SK-N-SH (cell line): ENCODE measurements around the gene TCF25. TPM values are rescaled to one million over a fixed set of nuclear protein-coding genes. Genes with fewer than 3 reads are reported as not detected.

Source experiments
- CTCF ChIA-PET: fragments of 300-600, 350-600 bp; formaldehyde crosslinking; extraction: SDS; loops from one replicate; lab custom pipeline; 2021; lab: Yijun Ruan, JAX
- POLR2A ChIA-PET: fragments of 350-600 bp; sonication (Branson Sonifier 250); formaldehyde crosslinking; extraction: SDS; loops from one replicate; lab custom pipeline; 2020; ENCODE audit warnings: antibody characterized with exemption, inconsistent platforms; lab: Yijun Ruan, JAX
- DNase-seq: peaks from one replicate; pipeline ENCODE4 v3.0.0; 2012
- H2AFZ ChIP-seq: fragments of 200-600 bp; sonication (generic); 2 replicates; pipeline ENCODE4 v1.8.1; 2016; ENCODE audit warnings: antibody characterized with exemption, mild to moderate bottlenecking, low read depth
- H3F3A ChIP-seq: fragments of 200-600 bp; sonication (generic); replicated peaks from 2 replicates; pipeline ENCODE3; 2016; ENCODE audit warnings: antibody characterized with exemption, mild to moderate bottlenecking; ENCODE audit not compliant: insufficient read depth
- H3K27ac ChIP-seq, 2 experiments: fragments of 200-500 bp in 1 of 2; fragments of 200-600 bp in 1 of 2; sonication (Bioruptor generic) in 1 of 2; sonication (generic), shearing (Covaris generic) in 1 of 2; 2 replicates each; pipeline versions ENCODE4 v1.5.1 to v1.6.1; 2014 to 2016; ENCODE audit warnings: low read depth in 2 of 2, inconsistent platforms in 1 of 2, low read length in 1 of 2, mild to moderate bottlenecking in 1 of 2, mixed read lengths in 1 of 2
- H3K27me3 ChIP-seq: fragments of 200-600 bp; sonication (generic), shearing (Covaris generic); 2 replicates; pipeline ENCODE4 v1.6.1; 2016; ENCODE audit warnings: mixed run types; ENCODE audit not compliant: insufficient read depth
- H3K36me3 ChIP-seq, 2 experiments: fragments of 200-500 bp in 1 of 2; fragments of 200-600 bp in 1 of 2; sonication (Bioruptor generic) in 1 of 2; sonication (generic) in 1 of 2; replicated peaks in 1 of 2; 2 replicates each; pipeline versions ENCODE3 to v1.5.1; 2014 to 2016; ENCODE audit warnings: low read length in 1 of 2, mild to moderate bottlenecking in 1 of 2; ENCODE audit not compliant: insufficient read depth in 2 of 2, control insufficient read depth in 1 of 2
- H3K4me1 ChIP-seq, 2 experiments: fragments of 200-500 bp in 1 of 2; fragments of 200-600 bp in 1 of 2; sonication (Bioruptor generic) in 1 of 2; sonication (generic), shearing (Covaris generic) in 1 of 2; 2 replicates each; pipeline versions ENCODE4 v1.5.1 to v1.6.1; 2014 to 2016; ENCODE audit warnings: low read depth in 1 of 2, low read length in 1 of 2, mixed run types in 1 of 2; ENCODE audit not compliant: insufficient read depth in 2 of 2, control insufficient read depth in 1 of 2
- H3K4me2 ChIP-seq: fragments of 200-600 bp; sonication (generic), shearing (Covaris generic); 2 replicates; pipeline ENCODE4 v1.6.1; 2017; ENCODE audit warnings: mixed run types
- H3K4me3 ChIP-seq, 2 experiments: fragments of 200-500 bp in 1 of 2; fragments of 200-600 bp in 1 of 2; sonication (Bioruptor generic) in 1 of 2; sonication (generic), shearing (Covaris generic) in 1 of 2; 2 replicates each; pipeline versions ENCODE4 v1.5.1 to v1.8.1; 2014 to 2016; ENCODE audit warnings: low read depth in 2 of 2, inconsistent platforms in 1 of 2, low read length in 1 of 2, mild to moderate bottlenecking in 1 of 2, mixed read lengths in 1 of 2, moderate library complexity in 1 of 2
- H3K79me2 ChIP-seq: fragments of 200-600 bp; sonication (generic); 2 replicates; pipeline ENCODE4 v1.8.1; 2017; ENCODE audit warnings: mild to moderate bottlenecking; ENCODE audit not compliant: insufficient read depth
- H3K9ac ChIP-seq: fragments of 200-600 bp; sonication (generic); 2 replicates; pipeline ENCODE4 v1.6.1; 2017; ENCODE audit warnings: mixed run types
- H3K9me2 ChIP-seq: fragments of 200-600 bp; sonication (generic); 2 replicates; pipeline ENCODE4 v1.6.1; 2017; ENCODE audit warnings: mixed run types
- H3K9me3 ChIP-seq: fragments of 200-600 bp; sonication (generic); 2 replicates; pipeline ENCODE4 v1.6.1; 2017; ENCODE audit warnings: mixed run types, mild to moderate bottlenecking, moderate library complexity
- H4K20me1 ChIP-seq: fragments of 200-600 bp; sonication (generic); 2 replicates; pipeline ENCODE4 v1.6.1; 2017; ENCODE audit warnings: mild to moderate bottlenecking, mixed run types; ENCODE audit not compliant: insufficient read depth
- CHD2 ChIP-seq: fragments of 150-350 bp; IDR thresholded peaks from 2 replicates; pipeline ENCODE4 v1.6.1; 2018; ENCODE audit warnings: low read length; ENCODE audit not compliant: partially characterized antibody
- EP300 ChIP-seq, 2 experiments: IDR thresholded peaks; 2 replicates each; pipeline versions ENCODE4 v1.4.0 to v1.6.1; 2012; ENCODE audit warnings: borderline replicate concordance in 1 of 2, low read depth in 1 of 2, low read length in 1 of 2
- FOSL2 ChIP-seq: IDR thresholded peaks from 2 replicates; pipeline ENCODE4 v1.4.0; 2012; ENCODE audit warnings: low read depth, mild to moderate bottlenecking, moderate library complexity, borderline replicate concordance
- FOXJ3 ChIP-seq: sonication (generic); formaldehyde crosslinking; IDR thresholded peaks from 2 replicates; pipeline ENCODE4 v1.5.1; 2020; ENCODE audit warnings: mild to moderate bottlenecking, missing genetic modification reagents
- FOXM1 ChIP-seq: IDR thresholded peaks from 2 replicates; pipeline ENCODE4 v1.4.0; 2012; ENCODE audit warnings: low read depth, mild to moderate bottlenecking
- GATA2 ChIP-seq: sonication (generic); formaldehyde crosslinking; IDR thresholded peaks from 2 replicates; pipeline ENCODE4 v1.5.0; 2020; ENCODE audit warnings: mild to moderate bottlenecking, missing genetic modification reagents
- MAX ChIP-seq: IDR thresholded peaks from 2 replicates; pipeline ENCODE4 v1.4.0; 2012; ENCODE audit warnings: low read depth
- MEF2A ChIP-seq: IDR thresholded peaks from 2 replicates; pipeline ENCODE4 v1.4.0; 2012; ENCODE audit warnings: low read depth, borderline replicate concordance
- MXI1 ChIP-seq: IDR thresholded peaks from 2 replicates; pipeline ENCODE4 v1.6.1; 2012; ENCODE audit warnings: mild to moderate bottlenecking, low read depth, low read length, improper control_type of control experiment
- NFIC ChIP-seq: IDR thresholded peaks from 2 replicates; pipeline ENCODE4 v1.4.0; 2012; ENCODE audit warnings: borderline replicate concordance
- NRF1 ChIP-seq: IDR thresholded peaks from 2 replicates; pipeline ENCODE4 v1.6.1; 2012; ENCODE audit warnings: low read depth, mild to moderate bottlenecking, low read length
- PBX3 ChIP-seq: IDR thresholded peaks from 2 replicates; pipeline ENCODE4; 2012
- RFX5 ChIP-seq: IDR thresholded peaks from 2 replicates; pipeline ENCODE4 v1.6.1; 2012; ENCODE audit warnings: mild to moderate bottlenecking, improper control_type of control experiment, low read length
- RXRA ChIP-seq: IDR thresholded peaks from 2 replicates; pipeline ENCODE4 v1.4.0; 2012; ENCODE audit warnings: low read depth, mild to moderate bottlenecking, borderline replicate concordance
- SIN3A ChIP-seq: IDR thresholded peaks from 2 replicates; pipeline ENCODE4 v1.6.1; 2012; ENCODE audit warnings: low read depth, mild to moderate bottlenecking, low read length, moderate library complexity, borderline replicate concordance
- TCF12 ChIP-seq: IDR thresholded peaks from 2 replicates; pipeline ENCODE4 v1.4.0; 2012
- TEAD4 ChIP-seq: IDR thresholded peaks from 2 replicates; pipeline ENCODE4 v1.4.0; 2012; ENCODE audit warnings: mild to moderate bottlenecking, borderline replicate concordance; ENCODE audit not compliant: insufficient read depth
- USF1 ChIP-seq: IDR thresholded peaks from 2 replicates; pipeline ENCODE4 v1.4.0; 2012; ENCODE audit warnings: low read depth, borderline replicate concordance
- YY1 ChIP-seq: IDR thresholded peaks from 2 replicates; pipeline ENCODE4 v1.4.0; 2012; ENCODE audit warnings: low read depth, mild to moderate bottlenecking
- WGBS: methylation state at CpG from one replicate; pipeline ENCODE4 v1.1.6; 2017; ENCODE audit warnings: low lambda C conversion rate; 5-methylcytosine and 5-hydroxymethylcytosine counted together
- polyA plus RNA-seq, 3 experiments: library from polyadenylated mRNA; depleted of rRNA; stranded (reverse); fragments of >200 nt; gene quantifications; 2 replicates each; pipeline ENCODE4 v1.2.3, GENCODE V29; 2012

Gene TCF25
- polyA plus RNA-seq, 1 of the 3 experiments (the other 2 are of a cell fraction): 208 TPM

GRCh38 chr16:89922884-89923639 is 49.7 kb downstream of the TCF25 start, which contains the start of gene TUBB3 (continued):
- TF ChIP-seq FOXM1: no peak
- TF ChIP-seq CHD2: peak; percentile 22
- no peak for TF ChIP-seq FOSL2
- TF ChIP-seq MEF2A: no peak

GRCh38 chr16:89923640-89924296 is 50.4 kb downstream of the TCF25 start:
- 3% methylated on average over 7 of the region's 41 CpGs for WGBS

GRCh38 chr16:89924297-89924924 is 51.0 kb downstream of the TCF25 start:
- peak; percentile 67 for DNase-seq
- H3K9me2 ChIP-seq: no peaks in the 10 kb centered on the region
- POLR2A ChIA-PET: interaction anchor here (0.6 to 3.5 kb wide), 10 partner anchors 8 to 218 kb away, joined by 3 to 24 read pairs (median 4); no protein-coding TSS in a partner anchor
- no peak overlapping the region for H2AFZ ChIP-seq
- H3K4me2 ChIP-seq: peak overlapping the region; percentile 94
- H3K36me3 ChIP-seq: peaks cover 6 to 17% of the 10 kb centered on the region in 2 experiments
- peaks cover 59% of the 10 kb centered on the region for H4K20me1 ChIP-seq
- H3F3A ChIP-seq: peaks cover 44% of the 10 kb centered on the region
- peaks cover 62% of the 10 kb centered on the region for H3K79me2 ChIP-seq
- WGBS: 6% methylated on average over 8 of the region's 14 CpGs
- peaks cover 12 to 29% of the 10 kb centered on the region in 2 experiments; a peak in 3 of 4 replicates for H3K4me1 ChIP-seq
- peak overlapping the region; percentile 36 to 78; a peak in 3 of 4 replicates for H3K27ac ChIP-seq
- no peaks in the 10 kb centered on the region for H3K9me3 ChIP-seq
- no peaks in the 10 kb centered on the region for H3K27me3 ChIP-seq
- CTCF ChIA-PET: interaction anchor here (0.7 to 6.1 kb wide), 10 partner anchors 15 to 224 kb away, joined by 3 to 53 read pairs (median 4); partner anchors contain the start of gene DEF8
- H3K4me3 ChIP-seq: peak overlapping the region; percentile 83 to 89
- peak overlapping the region; percentile 96; the same call in 1 of the 2 replicates for H3K9ac ChIP-seq
- TF ChIP-seq EP300 (IDR thresholded peaks at IDR 0.05; ENCODE audit: borderline replicate concordance in 1 of 2, low read depth in 1 of 2, low read length in 1 of 2): no peak
- TF ChIP-seq YY1: no peak
- TF ChIP-seq PBX3: no peak
- no peak for TF ChIP-seq TEAD4
- peak; percentile 82; the same call in 1 of the 2 replicates for TF ChIP-seq SIN3A
- no peak for TF ChIP-seq NFIC
- no peak for TF ChIP-seq RXRA
- TF ChIP-seq CHD2: no peak
- no peak for TF ChIP-seq TCF12
- TF ChIP-seq FOXJ3 (CRISPR knock-in tag): no peak
- TF ChIP-seq GATA2 (CRISPR knock-in tag): no peak
- TF ChIP-seq MAX: peak; percentile 85; the same call in 1 of the 2 replicates

More at GRCh38 chr16:89923640-89924296, 50.4 kb downstream of the TCF25 start:
- H2AFZ ChIP-seq: no peak overlapping the region
- H4K20me1 ChIP-seq: peaks cover 53% of the 10 kb centered on the region
- H3K36me3 ChIP-seq: peaks cover 4 to 11% of the 10 kb centered on the region in 2 experiments
- H3K4me2 ChIP-seq: peak overlapping the region; percentile 94
- H3K79me2 ChIP-seq: peaks cover 59% of the 10 kb centered on the region
- ChIA-PET CTCF (interaction anchor here (1.2 to 6.1 kb wide), 6 partner anchors 14 to 223 kb away, joined by 3 to 53 read pairs (median 4); no protein-coding TSS in a partner anchor), POLR2A (interaction anchor here (0.6 to 3.5 kb wide), 11 partner anchors 8 to 218 kb away, joined by 3 to 24 read pairs (median 5); partner anchors contain the start of genes DBNDD1 and TCF25)
- H3K27me3 ChIP-seq: no peaks in the 10 kb centered on the region
- peak; percentile 61 for DNase-seq
- peak overlapping the region; percentile 96 for H3K9ac ChIP-seq
- H3K27ac ChIP-seq: peak overlapping the region; percentile 24 to 78; a peak in 3 of 4 replicates
- no peaks in the 10 kb centered on the region for H3K9me2 ChIP-seq
- H3F3A ChIP-seq: peaks cover 41% of the 10 kb centered on the region
- peaks cover 12 to 36% of the 10 kb centered on the region in 2 experiments; a peak in 3 of 4 replicates for H3K4me1 ChIP-seq
- no peak for TF ChIP-seq USF1
- TF ChIP-seq CHD2: no peak
- TF ChIP-seq RFX5: no peak
- TF ChIP-seq MEF2A: no peak
- no peak for TF ChIP-seq FOSL2
- no peak for TF ChIP-seq MXI1
- no peak for TF ChIP-seq NRF1
- no peaks in the 10 kb centered on the region for H3K9me3 ChIP-seq
- peak overlapping the region; percentile 83 to 89 for H3K4me3 ChIP-seq
